GM21526 (cell line): ENCODE data around the gene AFF3.

ENCODE experiments used
- ATAC-seq: cut with Tn5 transposase; IDR thresholded peaks from one replicate; pipeline ENCODE4 v1.9.1; 2021; ENCODE audit warnings: moderate library complexity; ENCODE audit not compliant: unreplicated experiment, low FRiP score

AFF3 gene

GRCh38 chr2:99900556-99900955, 241.8 kb downstream of the AFF3 start:
- ATAC-seq, result no peak

GRCh38 chr2:99899882-99900281, 242.5 kb downstream of the AFF3 start:
- ATAC-seq, result no peak

- ATAC-seq, result no peak
Observed at GRCh38 chr2:99899058-99899855, 243.1 kb downstream of the AFF3 start.

- no peak for ATAC-seq
Observed at GRCh38 chr2:99898336-99899048, 243.9 kb downstream of the AFF3 start.

- ATAC-seq, result no peak
Observed at GRCh38 chr2:99891428-99891780, 251.0 kb downstream of the AFF3 start.

- ATAC-seq, result no peak
Observed at GRCh38 chr2:99890568-99891427, 251.6 kb downstream of the AFF3 start.

- no peak for ATAC-seq
Observed at GRCh38 chr2:99888617-99889016, 253.8 kb downstream of the AFF3 start.

- ATAC-seq, result no peak
Observed at GRCh38 chr2:99886418-99886817, 256.0 kb downstream of the AFF3 start.

- no peak for ATAC-seq
Observed at GRCh38 chr2:99883358-99883757, 259.0 kb downstream of the AFF3 start.

- ATAC-seq, result no peak
Observed at GRCh38 chr2:99881901-99882591, 260.3 kb downstream of the AFF3 start.

- ATAC-seq, result no peak
Observed at GRCh38 chr2:99880964-99881294, 261.5 kb downstream of the AFF3 start.

GRCh38 chr2:99880148-99880963, 262.0 kb downstream of the AFF3 start:
- ATAC-seq, result no peak

- ATAC-seq, result no peak
Observed at GRCh38 chr2:99879481-99879880, 262.9 kb downstream of the AFF3 start.

- no peak for ATAC-seq
Observed at GRCh38 chr2:99878581-99879350, 263.6 kb downstream of the AFF3 start.

GRCh38 chr2:99877963-99878362, 264.4 kb downstream of the AFF3 start:
- no peak for ATAC-seq

- no peak for ATAC-seq
Observed at GRCh38 chr2:99876956-99877355, 265.4 kb downstream of the AFF3 start.

- no peak for ATAC-seq
Observed at GRCh38 chr2:99875627-99876201, 266.7 kb downstream of the AFF3 start.

GRCh38 chr2:99868260-99868659, 274.1 kb downstream of the AFF3 start:
- no peak for ATAC-seq

- no peak for ATAC-seq
Observed at GRCh38 chr2:99867770-99868169, 274.6 kb downstream of the AFF3 start.
